HEK293 (cell line): ENCODE results near the gene CDC14A.
A peak's percentile ranks its signal among the peaks of the same experiment; 100 is the strongest.

Source experiments
- ELK4 ChIP-seq: IDR thresholded peaks from 2 replicates; pipeline ENCODE4 v1.6.1; 2011; ENCODE audit warnings: mild to moderate bottlenecking, low read depth, low read length, borderline replicate concordance
- GLIS1 ChIP-seq: fragments of 450-650 bp; formaldehyde crosslinking; IDR thresholded peaks from 2 replicates; pipeline ENCODE4 v1.5.1; 2016; ENCODE audit warnings: missing biosample characterization, missing genetic modification characterization
- MYNN ChIP-seq: fragments of 450-650 bp; formaldehyde crosslinking; IDR thresholded peaks from 2 replicates; pipeline ENCODE4 v1.5.1; 2016; ENCODE audit warnings: missing biosample characterization, missing genetic modification characterization, borderline replicate concordance
- SETDB1 ChIP-seq: IDR thresholded peaks from one replicate; pipeline ENCODE4 v1.6.1; 2017; ENCODE audit warnings: mild to moderate bottlenecking, low read length, moderate library complexity, mixed read lengths; ENCODE audit not compliant: insufficient read length
- SP7 ChIP-seq: fragments of 450-650 bp; formaldehyde crosslinking; IDR thresholded peaks from 2 replicates; pipeline ENCODE4 v1.5.1; 2016; ENCODE audit warnings: missing biosample characterization, missing genetic modification characterization
- ZNF121 ChIP-seq: fragments of 450-650 bp; formaldehyde crosslinking; IDR thresholded peaks from 2 replicates; pipeline ENCODE4 v1.5.1; 2016; ENCODE audit warnings: missing biosample characterization, missing genetic modification characterization
- ZNF148 ChIP-seq: fragments of 450-650 bp; formaldehyde crosslinking; IDR thresholded peaks from 2 replicates; pipeline ENCODE4 v1.5.0; 2017; ENCODE audit warnings: missing biosample characterization, missing genetic modification characterization, borderline replicate concordance
- ZNF175 ChIP-seq: fragments of 450-650 bp; formaldehyde crosslinking; IDR thresholded peaks from 2 replicates; pipeline ENCODE4 v1.5.1; 2016; ENCODE audit warnings: missing biosample characterization, missing genetic modification characterization
- ZNF214 ChIP-seq: fragments of 450-650 bp; formaldehyde crosslinking; IDR thresholded peaks from 2 replicates; pipeline ENCODE4 v1.5.1; 2017; ENCODE audit warnings: missing biosample characterization, mild to moderate bottlenecking, missing genetic modification characterization, borderline replicate concordance
- ZNF280D ChIP-seq: fragments of 450-650 bp; formaldehyde crosslinking; IDR thresholded peaks from 2 replicates; pipeline ENCODE4 v1.5.1; 2016; ENCODE audit warnings: missing biosample characterization, missing genetic modification characterization
- ZNF292 ChIP-seq: fragments of 450-650 bp; formaldehyde crosslinking; IDR thresholded peaks from 2 replicates; pipeline ENCODE4 v1.5.1; 2016; ENCODE audit warnings: low read depth, missing biosample characterization, missing genetic modification characterization, borderline replicate concordance
- ZNF558 ChIP-seq: fragments of 450-650 bp; formaldehyde crosslinking; IDR thresholded peaks from 2 replicates; pipeline ENCODE4 v1.5.1; 2016; ENCODE audit warnings: missing biosample characterization, missing genetic modification characterization
- ZNF623 ChIP-seq: fragments of 450-650 bp; formaldehyde crosslinking; IDR thresholded peaks from 2 replicates; pipeline ENCODE4 v1.5.1; 2016; ENCODE audit warnings: missing biosample characterization, missing genetic modification characterization
- ZNF624 ChIP-seq: fragments of 450-650 bp; formaldehyde crosslinking; IDR thresholded peaks from 2 replicates; pipeline ENCODE4 v1.5.1; 2017; ENCODE audit warnings: missing biosample characterization, missing genetic modification characterization
- ZNF658 ChIP-seq: fragments of 450-650 bp; formaldehyde crosslinking; IDR thresholded peaks from 2 replicates; pipeline ENCODE4; 2016; ENCODE audit warnings: missing biosample characterization, missing genetic modification characterization
- ZNF664 ChIP-seq: fragments of 450-650 bp; formaldehyde crosslinking; IDR thresholded peaks from 2 replicates; pipeline ENCODE4 v1.5.1; 2016; ENCODE audit warnings: missing biosample characterization, missing genetic modification characterization
- ZNF747 ChIP-seq: fragments of 450-650 bp; formaldehyde crosslinking; IDR thresholded peaks from 2 replicates; pipeline ENCODE4 v1.5.1; 2016; ENCODE audit warnings: missing biosample characterization, missing genetic modification characterization
- ZNF768 ChIP-seq: fragments of 450-650 bp; formaldehyde crosslinking; IDR thresholded peaks from 2 replicates; pipeline ENCODE4 v1.5.1; 2018; ENCODE audit warnings: missing biosample characterization, mild to moderate bottlenecking, missing genetic modification characterization
- ZNF792 ChIP-seq: fragments of 450-650 bp; formaldehyde crosslinking; IDR thresholded peaks from 2 replicates; pipeline ENCODE4 v1.5.1; 2016; ENCODE audit warnings: missing biosample characterization, missing genetic modification characterization
- ZSCAN30 ChIP-seq: fragments of 450-650 bp; IDR thresholded peaks from 2 replicates; pipeline ENCODE4 v1.5.1; 2018; ENCODE audit warnings: missing biosample characterization, mild to moderate bottlenecking, missing genetic modification characterization, moderate library complexity
- TF ChIP-seq, protein P1 (sequence below): fragments of 450-650 bp; formaldehyde crosslinking; IDR thresholded peaks from 2 replicates; pipeline ENCODE4 v1.5.1; 2017; ENCODE audit warnings: missing biosample characterization, missing genetic modification characterization
- TF ChIP-seq, protein P2 (sequence below): fragments of 450-650 bp; formaldehyde crosslinking; IDR thresholded peaks from 2 replicates; pipeline ENCODE4 v1.5.1; 2016; ENCODE audit warnings: missing biosample characterization, missing genetic modification characterization, borderline replicate concordance
- TF ChIP-seq, protein P3 (sequence below): fragments of 450-650 bp; formaldehyde crosslinking; IDR thresholded peaks from 2 replicates; pipeline ENCODE4 v1.5.1; 2016; ENCODE audit warnings: missing biosample characterization, missing genetic modification characterization

Gene CDC14A

DNA sequence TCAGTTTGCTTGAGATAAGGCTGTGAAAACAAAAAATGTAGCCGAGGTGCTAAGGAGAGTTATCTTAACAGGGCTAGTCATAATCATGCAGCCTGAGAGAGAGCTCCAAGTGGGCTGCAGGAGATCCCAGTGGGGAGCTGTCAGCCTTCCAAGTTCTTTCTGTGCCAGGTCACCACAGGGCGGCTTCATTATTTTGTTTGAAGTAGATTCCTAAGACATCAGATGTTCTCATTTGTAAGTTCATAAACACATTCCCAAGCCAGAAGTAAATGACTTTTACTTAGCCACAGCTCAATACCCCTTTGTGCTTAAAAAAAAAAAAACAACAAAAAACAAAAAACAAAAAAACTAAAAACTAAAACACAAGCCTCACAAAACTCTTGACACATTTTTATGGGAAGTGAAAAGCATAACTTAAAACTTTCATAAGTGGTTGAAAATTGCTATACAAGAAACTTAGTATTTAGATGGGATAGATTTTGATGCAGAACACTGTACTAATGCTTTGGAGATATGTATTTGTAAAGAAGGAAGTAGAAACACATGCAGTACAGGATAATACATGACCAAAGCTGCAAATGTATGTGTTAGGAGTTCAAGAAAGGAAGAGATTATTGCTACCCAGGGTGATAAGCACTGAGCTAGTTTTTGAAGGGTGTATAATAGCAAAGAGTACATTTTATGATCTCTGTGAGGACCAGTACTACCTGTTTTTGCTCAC, 8.6 kb downstream of the CDC14A start (continued):
- TF ChIP-seq ZNF121 (tag by site-specific recombination) (no peak), SETDB1 (no peak), ZNF623 (tag by site-specific recombination) (no peak), ELK4 (no peak), ZSCAN30 (0 out of 2 replicates have a peak, but pooled peaks have one; percentile 61), ZNF792 (tag by site-specific recombination) (no peak), ZNF175 (tag by site-specific recombination) (no peak), GLIS1 (tag by site-specific recombination) (peak; percentile 67), ZNF214 (tag by site-specific recombination) (no peak), ZNF624 (tag by site-specific recombination) (no peak), ZNF768 (tag by site-specific recombination) (no peak), ZNF664 (tag by site-specific recombination) (0 out of 2 replicates have a peak, but pooled peaks have one; percentile 4), ZNF747 (tag by site-specific recombination) (no peak), ZNF292 (tag by site-specific recombination) (no peak), ZNF558 (0 out of 2 replicates have a peak, but pooled peaks have one; percentile 43), SP7 (tag by site-specific recombination) (peak; percentile 37; the same call in 1 of the 2 replicates), ZNF658 (tag by site-specific recombination) (no peak), ZNF280D (tag by site-specific recombination) (no peak), MYNN (tag by site-specific recombination) (peak; percentile 83), ZNF148 (no peak)
- TF ChIP-seq, protein P1, sequence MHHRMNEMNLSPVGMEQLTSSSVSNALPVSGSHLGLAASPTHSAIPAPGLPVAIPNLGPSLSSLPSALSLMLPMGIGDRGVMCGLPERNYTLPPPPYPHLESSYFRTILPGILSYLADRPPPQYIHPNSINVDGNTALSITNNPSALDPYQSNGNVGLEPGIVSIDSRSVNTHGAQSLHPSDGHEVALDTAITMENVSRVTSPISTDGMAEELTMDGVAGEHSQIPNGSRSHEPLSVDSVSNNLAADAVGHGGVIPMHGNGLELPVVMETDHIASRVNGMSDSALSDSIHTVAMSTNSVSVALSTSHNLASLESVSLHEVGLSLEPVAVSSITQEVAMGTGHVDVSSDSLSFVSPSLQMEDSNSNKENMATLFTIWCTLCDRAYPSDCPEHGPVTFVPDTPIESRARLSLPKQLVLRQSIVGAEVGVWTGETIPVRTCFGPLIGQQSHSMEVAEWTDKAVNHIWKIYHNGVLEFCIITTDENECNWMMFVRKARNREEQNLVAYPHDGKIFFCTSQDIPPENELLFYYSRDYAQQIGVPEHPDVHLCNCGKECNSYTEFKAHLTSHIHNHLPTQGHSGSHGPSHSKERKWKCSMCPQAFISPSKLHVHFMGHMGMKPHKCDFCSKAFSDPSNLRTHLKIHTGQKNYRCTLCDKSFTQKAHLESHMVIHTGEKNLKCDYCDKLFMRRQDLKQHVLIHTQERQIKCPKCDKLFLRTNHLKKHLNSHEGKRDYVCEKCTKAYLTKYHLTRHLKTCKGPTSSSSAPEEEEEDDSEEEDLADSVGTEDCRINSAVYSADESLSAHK (tag by site-specific recombination): 0 out of 2 replicates have a peak, but pooled peaks have one; percentile 33
- TF ChIP-seq, protein P2, sequence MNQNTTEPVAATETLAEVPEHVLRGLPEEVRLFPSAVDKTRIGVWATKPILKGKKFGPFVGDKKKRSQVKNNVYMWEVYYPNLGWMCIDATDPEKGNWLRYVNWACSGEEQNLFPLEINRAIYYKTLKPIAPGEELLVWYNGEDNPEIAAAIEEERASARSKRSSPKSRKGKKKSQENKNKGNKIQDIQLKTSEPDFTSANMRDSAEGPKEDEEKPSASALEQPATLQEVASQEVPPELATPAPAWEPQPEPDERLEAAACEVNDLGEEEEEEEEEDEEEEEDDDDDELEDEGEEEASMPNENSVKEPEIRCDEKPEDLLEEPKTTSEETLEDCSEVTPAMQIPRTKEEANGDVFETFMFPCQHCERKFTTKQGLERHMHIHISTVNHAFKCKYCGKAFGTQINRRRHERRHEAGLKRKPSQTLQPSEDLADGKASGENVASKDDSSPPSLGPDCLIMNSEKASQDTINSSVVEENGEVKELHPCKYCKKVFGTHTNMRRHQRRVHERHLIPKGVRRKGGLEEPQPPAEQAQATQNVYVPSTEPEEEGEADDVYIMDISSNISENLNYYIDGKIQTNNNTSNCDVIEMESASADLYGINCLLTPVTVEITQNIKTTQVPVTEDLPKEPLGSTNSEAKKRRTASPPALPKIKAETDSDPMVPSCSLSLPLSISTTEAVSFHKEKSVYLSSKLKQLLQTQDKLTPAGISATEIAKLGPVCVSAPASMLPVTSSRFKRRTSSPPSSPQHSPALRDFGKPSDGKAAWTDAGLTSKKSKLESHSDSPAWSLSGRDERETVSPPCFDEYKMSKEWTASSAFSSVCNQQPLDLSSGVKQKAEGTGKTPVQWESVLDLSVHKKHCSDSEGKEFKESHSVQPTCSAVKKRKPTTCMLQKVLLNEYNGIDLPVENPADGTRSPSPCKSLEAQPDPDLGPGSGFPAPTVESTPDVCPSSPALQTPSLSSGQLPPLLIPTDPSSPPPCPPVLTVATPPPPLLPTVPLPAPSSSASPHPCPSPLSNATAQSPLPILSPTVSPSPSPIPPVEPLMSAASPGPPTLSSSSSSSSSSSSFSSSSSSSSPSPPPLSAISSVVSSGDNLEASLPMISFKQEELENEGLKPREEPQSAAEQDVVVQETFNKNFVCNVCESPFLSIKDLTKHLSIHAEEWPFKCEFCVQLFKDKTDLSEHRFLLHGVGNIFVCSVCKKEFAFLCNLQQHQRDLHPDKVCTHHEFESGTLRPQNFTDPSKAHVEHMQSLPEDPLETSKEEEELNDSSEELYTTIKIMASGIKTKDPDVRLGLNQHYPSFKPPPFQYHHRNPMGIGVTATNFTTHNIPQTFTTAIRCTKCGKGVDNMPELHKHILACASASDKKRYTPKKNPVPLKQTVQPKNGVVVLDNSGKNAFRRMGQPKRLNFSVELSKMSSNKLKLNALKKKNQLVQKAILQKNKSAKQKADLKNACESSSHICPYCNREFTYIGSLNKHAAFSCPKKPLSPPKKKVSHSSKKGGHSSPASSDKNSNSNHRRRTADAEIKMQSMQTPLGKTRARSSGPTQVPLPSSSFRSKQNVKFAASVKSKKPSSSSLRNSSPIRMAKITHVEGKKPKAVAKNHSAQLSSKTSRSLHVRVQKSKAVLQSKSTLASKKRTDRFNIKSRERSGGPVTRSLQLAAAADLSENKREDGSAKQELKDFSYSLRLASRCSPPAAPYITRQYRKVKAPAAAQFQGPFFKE (tag by site-specific recombination): no peak
- TF ChIP-seq, protein P3, sequence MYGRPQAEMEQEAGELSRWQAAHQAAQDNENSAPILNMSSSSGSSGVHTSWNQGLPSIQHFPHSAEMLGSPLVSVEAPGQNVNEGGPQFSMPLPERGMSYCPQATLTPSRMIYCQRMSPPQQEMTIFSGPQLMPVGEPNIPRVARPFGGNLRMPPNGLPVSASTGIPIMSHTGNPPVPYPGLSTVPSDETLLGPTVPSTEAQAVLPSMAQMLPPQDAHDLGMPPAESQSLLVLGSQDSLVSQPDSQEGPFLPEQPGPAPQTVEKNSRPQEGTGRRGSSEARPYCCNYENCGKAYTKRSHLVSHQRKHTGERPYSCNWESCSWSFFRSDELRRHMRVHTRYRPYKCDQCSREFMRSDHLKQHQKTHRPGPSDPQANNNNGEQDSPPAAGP (tag by site-specific recombination): no peak
